Epithelial cell of esophagus (primary cell): ENCODE data around the gene MOCS1.
A peak's percentile ranks its signal among the peaks of the same experiment; 100 is the strongest.

Source experiments
- DNase-seq: peaks from one replicate; pipeline ENCODE4 v3.0.0; 2010; ENCODE audit warnings: low read depth
- H3K4me3 ChIP-seq: 2 replicates; pipeline ENCODE4 v1.5.1; 2011; ENCODE audit warnings: mild to moderate bottlenecking, low read length, control low read depth
- TF ChIP-seq, protein P1 (sequence below): IDR thresholded peaks from 2 replicates; pipeline ENCODE4 v1.5.1; 2011; ENCODE audit warnings: low read depth, mild to moderate bottlenecking, low read length, control low read depth, inconsistent platforms; ENCODE audit not compliant: insufficient read depth; ENCODE audit errors: missing control alignments

MOCS1 gene

DNA sequence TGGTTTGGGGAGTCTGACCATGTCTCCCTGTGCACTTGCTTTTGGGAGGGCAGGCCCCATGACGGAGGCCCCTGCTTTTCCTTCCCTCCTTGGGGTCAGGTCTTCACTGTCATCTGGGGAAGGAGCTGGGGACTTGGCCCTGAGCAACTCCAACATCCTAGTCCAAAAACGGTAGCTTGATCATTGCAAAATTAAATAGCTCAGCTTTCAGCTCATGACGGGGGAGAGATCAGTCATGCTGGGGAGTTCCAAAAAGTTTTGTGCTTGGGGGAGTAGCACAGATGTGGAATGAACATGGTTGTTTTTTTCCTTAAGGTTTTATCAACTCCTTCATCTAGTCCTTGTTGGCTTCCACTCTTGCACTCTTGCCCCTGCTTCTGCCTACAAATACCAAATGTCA, 60.8 kb downstream of the MOCS1 start:
- no peak for DNase-seq
- TF ChIP-seq, protein P1, sequence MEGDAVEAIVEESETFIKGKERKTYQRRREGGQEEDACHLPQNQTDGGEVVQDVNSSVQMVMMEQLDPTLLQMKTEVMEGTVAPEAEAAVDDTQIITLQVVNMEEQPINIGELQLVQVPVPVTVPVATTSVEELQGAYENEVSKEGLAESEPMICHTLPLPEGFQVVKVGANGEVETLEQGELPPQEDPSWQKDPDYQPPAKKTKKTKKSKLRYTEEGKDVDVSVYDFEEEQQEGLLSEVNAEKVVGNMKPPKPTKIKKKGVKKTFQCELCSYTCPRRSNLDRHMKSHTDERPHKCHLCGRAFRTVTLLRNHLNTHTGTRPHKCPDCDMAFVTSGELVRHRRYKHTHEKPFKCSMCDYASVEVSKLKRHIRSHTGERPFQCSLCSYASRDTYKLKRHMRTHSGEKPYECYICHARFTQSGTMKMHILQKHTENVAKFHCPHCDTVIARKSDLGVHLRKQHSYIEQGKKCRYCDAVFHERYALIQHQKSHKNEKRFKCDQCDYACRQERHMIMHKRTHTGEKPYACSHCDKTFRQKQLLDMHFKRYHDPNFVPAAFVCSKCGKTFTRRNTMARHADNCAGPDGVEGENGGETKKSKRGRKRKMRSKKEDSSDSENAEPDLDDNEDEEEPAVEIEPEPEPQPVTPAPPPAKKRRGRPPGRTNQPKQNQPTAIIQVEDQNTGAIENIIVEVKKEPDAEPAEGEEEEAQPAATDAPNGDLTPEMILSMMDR, result no peak
- H3K4me3 ChIP-seq, result no peak overlapping the region

DNA sequence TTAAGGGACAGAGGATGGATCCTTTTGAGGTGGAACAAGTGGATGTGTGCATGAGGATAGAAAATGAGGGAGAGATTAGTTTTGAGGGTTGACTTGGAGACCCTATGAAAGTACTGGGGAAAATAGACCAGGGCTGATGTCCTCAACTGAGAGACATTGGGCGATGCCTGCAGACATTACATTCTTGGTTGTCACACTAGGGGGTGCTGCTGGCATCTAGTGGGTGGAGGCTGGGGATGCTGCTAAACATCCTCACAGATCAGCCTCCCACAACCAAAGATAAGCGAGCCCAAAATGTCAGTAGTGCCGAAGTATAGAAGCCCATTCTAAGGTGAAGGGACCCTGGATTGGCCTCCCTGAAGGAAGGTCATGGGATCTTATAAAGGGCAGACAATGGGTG, 63.3 kb downstream of the MOCS1 start:
- TF ChIP-seq, protein P1, result no peak
- no peak for DNase-seq
- no peak overlapping the region for H3K4me3 ChIP-seq

DNA sequence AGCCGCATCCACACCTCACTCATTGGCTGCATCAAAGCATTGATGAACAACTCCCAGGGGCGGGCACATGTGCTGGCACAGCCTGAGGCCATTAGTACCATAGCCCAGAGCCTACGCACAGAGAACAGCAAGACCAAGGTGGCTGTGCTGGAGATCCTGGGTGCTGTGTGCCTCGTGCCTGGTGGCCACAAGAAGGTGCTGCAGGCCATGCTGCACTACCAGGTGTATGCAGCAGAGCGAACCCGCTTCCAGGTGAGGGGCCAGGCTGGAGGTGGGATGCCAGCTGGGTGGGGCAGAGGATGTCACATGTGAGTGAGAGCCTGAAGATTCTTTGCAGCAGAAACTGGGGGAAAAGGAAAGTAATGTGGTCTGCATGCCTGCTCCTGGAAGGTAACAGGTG, 66.7 kb downstream of the MOCS1 start:
- H3K4me3 ChIP-seq, result no peak overlapping the region
- TF ChIP-seq, protein P1, result no peak
- DNase-seq, result no peak

DNA sequence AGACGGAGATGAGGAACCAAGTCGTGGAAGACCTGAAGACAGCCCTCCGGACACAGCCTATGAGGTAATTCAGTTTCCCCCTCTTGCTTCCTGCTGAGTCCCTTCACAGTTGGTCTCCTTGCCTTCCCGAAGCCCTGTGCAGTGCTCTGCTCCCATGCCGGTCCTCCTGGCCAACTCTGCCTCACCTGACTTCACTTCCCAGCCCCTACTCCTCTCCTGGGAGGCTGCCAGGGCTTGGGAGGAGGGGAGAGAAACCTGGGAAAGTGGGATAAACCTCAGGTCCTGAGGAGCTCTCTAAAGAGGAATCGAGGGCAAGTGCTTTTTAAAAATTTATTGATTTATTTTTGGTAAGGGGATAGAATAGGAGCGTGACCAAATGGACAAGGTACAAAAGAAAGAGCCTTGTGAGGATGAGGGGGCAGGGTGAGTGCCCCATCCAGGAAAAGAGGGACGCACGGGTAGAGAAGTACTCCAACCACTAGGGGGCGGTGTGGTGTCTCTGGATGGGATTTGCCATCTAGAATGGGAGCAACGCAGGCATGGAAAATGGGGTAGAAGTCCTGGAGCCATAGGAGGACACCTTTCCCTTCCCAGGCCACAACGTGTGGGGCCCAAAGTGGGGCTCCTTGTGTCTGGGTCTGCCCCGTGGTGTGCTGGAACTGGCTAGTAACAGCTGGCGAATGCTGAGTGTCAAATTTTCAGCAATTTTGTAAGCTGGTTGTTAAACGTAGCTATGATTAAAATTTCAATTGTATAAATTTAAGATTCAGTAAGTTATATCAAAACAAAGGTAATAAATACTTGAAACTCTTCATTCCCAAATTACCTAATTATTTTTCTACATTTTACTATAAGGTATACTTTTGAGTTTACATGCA, 69.0 kb downstream of the MOCS1 start:
- TF ChIP-seq, protein P1, result peak; percentile 41
- no peak for DNase-seq
- H3K4me3 ChIP-seq, result no peak overlapping the region

DNA sequence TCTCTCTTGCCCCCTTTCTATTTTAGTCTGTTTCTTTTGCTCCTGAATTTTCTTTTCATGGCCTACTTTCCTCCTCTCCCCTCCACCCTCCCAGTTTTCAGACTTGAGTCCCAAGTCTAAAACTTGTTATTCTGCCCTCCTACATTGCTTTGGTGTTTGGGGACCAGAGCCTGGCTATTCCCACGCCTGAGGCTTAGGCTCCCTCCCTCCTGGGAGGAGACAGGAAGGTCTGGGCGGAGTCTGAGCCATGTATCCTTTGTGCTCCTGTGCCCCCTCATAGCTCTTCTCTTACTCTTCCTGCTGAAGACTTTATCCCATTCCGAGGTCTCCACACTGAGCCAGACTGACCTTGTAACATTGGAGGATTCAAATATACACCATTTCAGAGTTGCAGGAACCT, 72.6 kb downstream of the MOCS1 start:
- H3K4me3 ChIP-seq, result no peak overlapping the region
- TF ChIP-seq, protein P1, result no peak
- no peak for DNase-seq

DNA sequence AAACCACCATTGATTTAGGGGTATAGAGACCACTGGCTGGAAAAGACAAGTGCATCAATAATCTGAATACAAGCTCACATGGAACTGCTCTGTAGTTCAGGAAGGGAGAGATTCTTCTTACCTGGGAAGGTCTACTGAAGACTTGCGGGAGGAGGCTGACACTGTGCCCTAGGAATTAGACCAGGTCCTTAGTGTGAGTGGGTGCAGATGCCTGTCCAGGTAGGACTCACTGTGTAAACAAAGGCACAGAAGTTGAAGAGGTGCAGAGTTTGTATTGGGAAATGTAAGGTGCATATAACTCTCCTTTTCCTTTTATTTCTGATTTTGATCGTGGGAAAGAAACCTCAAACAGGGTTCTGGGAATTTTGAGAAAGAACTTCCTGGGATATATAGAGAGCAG, 75.2 kb downstream of the MOCS1 start:
- TF ChIP-seq, protein P1, result no peak
- H3K4me3 ChIP-seq, result no peak overlapping the region

More for the DNA sequence above, 75.2 kb downstream of the MOCS1 start:
- no peak for DNase-seq
